Measurements from ENCODE around the gene ZNF254.

GRCh38 chr19:24040621-24041020 lies 46.4 kb upstream of the ZNF254 start:
- TF ChIP-seq CTCF (IDR thresholded peaks at IDR 0.05) (no peak), POLR2A (IDR thresholded peaks at IDR 0.05) (no peak)
